ENCODE measurements around the gene EXOSC10.
"Not testable (repeated sequence)": the region's sequence is repeated elsewhere in the genome, so short reads cannot be mapped to it uniquely, and the experiment has no call there.

The EXOSC10 gene

GRCh38 chr1:11052839-11053757 lies 46.6 kb downstream of the EXOSC10 start:
- no peak overlapping the region for H3K4me3 ChIP-seq (ENCODE audit: low read depth, low read length)
- TF ChIP-seq CTCF (IDR thresholded peaks at IDR 0.05; ENCODE audit: low read depth, low read length), result no peak
- no peak for TF ChIP-seq MAX (IDR thresholded peaks at IDR 0.05; ENCODE audit: low read depth, low read length)
- TF ChIP-seq POLR2A (IDR thresholded peaks at IDR 0.05; ENCODE audit: extremely low read depth, insufficient read length), result no peak
- no peak for TF ChIP-seq MYC (IDR thresholded peaks at IDR 0.05; ENCODE audit: low read depth, low read length)
- peak; percentile 51 for DNase-seq (ENCODE audit: low read depth)

GRCh38 chr1:11051781-11052511 lies 47.7 kb downstream of the EXOSC10 start:
- peak overlapping the region; percentile 1 for H3K4me3 ChIP-seq (ENCODE audit: low read depth, low read length)
- no peak for TF ChIP-seq CTCF (IDR thresholded peaks at IDR 0.05; ENCODE audit: low read depth, low read length)
- TF ChIP-seq MAX (IDR thresholded peaks at IDR 0.05; ENCODE audit: low read depth, low read length), result no peak
- no peak for TF ChIP-seq MYC (IDR thresholded peaks at IDR 0.05; ENCODE audit: low read depth, low read length)
- TF ChIP-seq POLR2A (IDR thresholded peaks at IDR 0.05; ENCODE audit: extremely low read depth, insufficient read length), result no peak
- DNase-seq (ENCODE audit: low read depth), result peak; percentile 92

- DNase-seq (ENCODE audit: low read depth), result not testable (repeated sequence)
Observed at GRCh38 chr1:11051121-11051520, 48.5 kb downstream of the EXOSC10 start.

GRCh38 chr1:11046625-11047365 lies 52.9 kb downstream of the EXOSC10 start, which contains the start of gene MASP2:
Gene MASP2 (minus strand): TSS chr1:11047239. CDS start chr1:11047207, 32 bp downstream.
- H3K4me3 ChIP-seq (ENCODE audit: low read depth, low read length), result no peak within 1 kb of the TSS
- TF ChIP-seq MAX (IDR thresholded peaks at IDR 0.05; ENCODE audit: low read depth, low read length) (no peak), MYC (IDR thresholded peaks at IDR 0.05; ENCODE audit: low read depth, low read length) (no peak), POLR2A (IDR thresholded peaks at IDR 0.05; ENCODE audit: extremely low read depth, insufficient read length) (no peak), CTCF (IDR thresholded peaks at IDR 0.05; ENCODE audit: low read depth, low read length) (no peak)
- no peak for DNase-seq (ENCODE audit: low read depth)

More at GRCh38 chr1:11051121-11051520, 48.5 kb downstream of the EXOSC10 start:
- H3K4me3 ChIP-seq (ENCODE audit: low read depth, low read length), result not testable (repeated sequence)

- H3K4me3 ChIP-seq (ENCODE audit: low read depth, low read length), result no peak overlapping the region
- no peak for DNase-seq (ENCODE audit: low read depth)
- TF ChIP-seq POLR2A (IDR thresholded peaks at IDR 0.05; ENCODE audit: extremely low read depth, insufficient read length) (no peak), CTCF (IDR thresholded peaks at IDR 0.05; ENCODE audit: low read depth, low read length) (no peak), MAX (IDR thresholded peaks at IDR 0.05; ENCODE audit: low read depth, low read length) (no peak), MYC (IDR thresholded peaks at IDR 0.05; ENCODE audit: low read depth, low read length) (no peak)
Observed at GRCh38 chr1:11046270-11046566, 53.5 kb downstream of the EXOSC10 start.

Measured in NB4 (cell line).